SK-N-MC (cell line): Measurements from ENCODE around the gene TTLL10.

Experiments used
- EZH2 ChIP-seq: fragments of 200-600 bp; sonication (generic); IDR thresholded peaks from one replicate; pipeline ENCODE4 v1.6.1; 2017; ENCODE audit warnings: antibody characterized with exemption
- POLR2AphosphoS5 ChIP-seq: IDR thresholded peaks from 2 replicates; pipeline ENCODE4 v1.6.1; 2012; ENCODE audit warnings: mild to moderate bottlenecking, low read depth, low read length, borderline replicate concordance

DNA sequence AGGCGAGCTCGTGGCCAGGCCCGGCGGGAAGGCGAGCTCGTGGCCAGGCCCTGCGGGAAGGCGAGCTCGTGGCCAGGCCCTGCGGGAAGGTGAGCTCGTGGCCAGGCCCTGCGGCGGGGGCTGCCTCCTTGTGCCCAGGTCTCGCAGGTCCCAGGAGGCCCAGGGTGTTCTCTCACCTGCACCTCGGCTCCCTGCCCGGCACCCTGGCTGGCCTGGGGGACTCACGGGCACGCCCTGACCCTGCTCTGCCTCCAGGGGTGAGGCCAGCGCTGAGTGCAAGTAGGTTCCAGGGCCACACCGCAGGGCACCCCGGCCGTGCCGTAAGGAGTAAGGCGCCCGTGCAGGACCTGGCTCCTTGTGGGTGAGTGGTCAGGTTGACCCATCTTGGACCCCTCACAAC lies 53.7 kb downstream of the TTLL10 start:
- TF ChIP-seq POLR2AphosphoS5 (no peak), EZH2 (no peak)
